NCI-H128 (cell line): ENCODE data around the gene FMNL2.
A peak's percentile ranks its signal among the peaks of the same experiment; 100 is the strongest.
"Not testable (repeated sequence)": the region's sequence is repeated elsewhere in the genome, so short reads cannot be mapped to it uniquely, and the experiment has no call there.

Experiments
- DNase-seq: peaks from one replicate; lab custom pipeline; 2025; ENCODE audit not compliant: unreplicated experiment; lab: John Stamatoyannopoulos, UW

The FMNL2 gene

DNA sequence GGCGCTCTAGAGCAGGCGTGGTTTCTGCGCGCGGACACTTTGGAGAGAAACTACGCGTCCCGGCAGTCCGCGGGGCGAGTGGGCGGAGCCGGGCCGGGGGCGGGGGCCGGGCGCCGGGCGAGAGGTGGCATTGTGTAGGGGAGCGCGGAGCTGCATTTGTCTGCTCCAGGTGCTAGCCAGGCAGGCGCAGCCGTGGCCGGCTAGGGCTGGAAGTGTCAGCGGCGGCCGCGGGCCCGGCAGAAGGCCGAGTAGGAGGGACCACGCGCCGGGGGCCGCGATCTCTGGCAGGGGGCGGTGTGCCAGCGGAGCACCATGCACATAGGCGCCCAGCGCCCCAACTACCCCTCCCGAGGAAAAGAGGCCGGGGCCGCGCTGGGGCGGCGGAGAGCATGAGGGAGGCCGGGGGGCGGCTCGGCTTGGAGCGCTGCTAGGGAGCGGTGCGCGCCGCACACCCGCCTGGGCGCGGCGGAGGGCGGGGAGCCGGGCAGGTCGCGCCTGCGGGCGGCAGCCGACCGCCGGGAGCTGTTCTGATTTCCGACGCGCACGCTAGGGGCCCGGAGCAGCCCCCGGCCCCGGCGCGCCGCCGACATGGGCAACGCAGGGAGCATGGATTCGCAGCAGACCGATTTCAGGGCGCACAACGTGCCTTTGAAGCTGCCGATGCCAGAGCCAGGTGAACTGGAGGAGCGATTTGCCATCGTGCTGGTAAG lies at the start of gene FMNL2:
TSS of gene FMNL2 (plus strand) at position 159 of the 710 bp plus-strand sequence.
- peak; percentile 47 for DNase-seq

DNA sequence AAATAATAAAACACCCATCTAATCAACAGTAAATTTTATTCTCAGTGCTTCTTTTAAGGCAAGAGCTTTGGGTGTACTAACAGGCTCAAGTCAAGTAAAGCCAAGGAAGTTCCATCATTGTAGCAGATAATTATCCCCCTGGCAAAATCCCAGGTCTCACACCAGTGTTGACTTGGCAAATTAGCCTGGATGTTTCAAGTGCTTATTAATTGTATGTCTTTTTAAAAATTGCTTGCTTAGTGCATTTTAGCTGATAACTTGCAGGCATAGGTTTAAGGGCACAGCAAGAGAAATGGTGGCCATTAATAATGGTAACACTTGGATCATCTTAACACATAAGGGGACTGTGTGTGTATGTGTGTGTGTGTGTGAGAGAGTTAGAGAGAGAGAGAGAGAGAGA lies 42.0 kb upstream of the FMNL2 start:
- no peak for DNase-seq

DNA sequence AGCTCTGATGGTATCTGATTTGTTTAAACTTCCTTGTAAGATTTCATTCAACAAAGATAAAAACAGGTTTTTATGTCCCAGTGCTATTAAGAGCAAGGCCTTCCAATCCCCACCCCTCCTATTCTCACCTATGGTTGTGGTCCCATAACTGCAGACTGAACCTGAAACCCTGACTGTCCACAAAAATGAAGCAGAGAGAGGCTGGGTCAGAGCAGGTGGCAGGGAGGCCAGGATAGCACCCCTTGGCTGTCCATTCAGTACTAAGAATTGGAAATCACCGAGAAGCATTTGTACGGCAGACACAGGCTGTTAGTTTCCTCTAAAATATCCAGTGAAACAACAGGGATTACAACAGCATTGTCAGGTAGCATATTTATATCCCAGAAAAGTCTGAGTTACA lies 37.3 kb upstream of the FMNL2 start:
- DNase-seq: no peak

DNA sequence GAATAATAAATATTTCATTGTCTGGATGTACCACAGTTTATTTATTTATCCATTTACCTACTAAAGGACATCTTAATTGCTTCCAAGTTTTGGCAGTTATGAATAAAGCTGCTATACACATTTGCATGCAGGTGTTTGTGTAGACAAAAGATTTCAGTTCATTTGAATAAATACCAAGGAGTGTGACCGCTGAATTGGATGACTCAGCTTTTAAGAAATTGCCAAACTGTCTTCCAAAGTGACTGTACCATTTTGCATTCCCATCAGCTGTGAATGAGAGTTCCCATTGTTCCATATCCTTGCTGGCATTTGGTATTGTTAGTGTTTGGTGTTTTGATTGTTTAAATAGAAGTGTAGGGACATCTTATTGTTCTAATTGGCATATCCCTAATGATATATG lies 36.2 kb upstream of the FMNL2 start:
- DNase-seq: no peak

DNA sequence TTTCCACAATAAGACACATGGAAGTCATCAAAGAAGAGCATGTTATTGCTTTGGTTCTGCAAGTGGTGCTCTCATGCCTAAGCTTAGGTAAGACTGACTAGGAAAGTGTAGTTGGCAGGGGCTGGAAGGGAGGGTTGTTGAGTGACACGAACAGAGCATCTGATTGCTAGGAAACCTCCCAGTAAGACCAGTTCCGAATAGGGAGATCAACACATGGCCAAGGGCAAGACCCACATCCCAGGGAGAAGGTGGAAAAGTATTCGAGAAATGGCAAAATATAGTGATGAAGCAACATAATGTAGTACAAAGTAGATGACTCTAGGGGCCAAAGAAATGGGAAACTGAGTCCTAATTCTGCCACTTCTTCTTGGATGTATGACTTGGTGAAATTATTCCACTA lies 33.8 kb upstream of the FMNL2 start:
- DNase-seq: no peak

DNA sequence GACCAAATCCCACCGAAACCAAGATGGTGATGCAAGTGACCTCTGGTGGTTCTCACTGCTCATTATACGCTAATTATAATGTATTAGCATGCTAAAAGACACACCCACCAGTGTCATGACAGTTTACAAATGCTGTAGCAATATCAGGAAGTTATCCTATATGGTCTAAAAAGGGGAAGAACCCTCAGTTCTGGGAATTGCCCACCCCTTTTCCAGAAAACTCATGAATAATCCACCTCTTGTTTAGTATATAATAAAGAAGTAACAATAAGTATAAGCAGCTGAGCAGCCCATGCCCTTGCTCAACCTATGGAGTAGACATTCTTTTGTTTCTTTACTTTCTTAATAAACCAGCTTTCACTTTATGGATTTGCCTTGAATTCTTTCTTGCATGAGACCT lies 31.0 kb upstream of the FMNL2 start:
- DNase-seq: no peak

DNA sequence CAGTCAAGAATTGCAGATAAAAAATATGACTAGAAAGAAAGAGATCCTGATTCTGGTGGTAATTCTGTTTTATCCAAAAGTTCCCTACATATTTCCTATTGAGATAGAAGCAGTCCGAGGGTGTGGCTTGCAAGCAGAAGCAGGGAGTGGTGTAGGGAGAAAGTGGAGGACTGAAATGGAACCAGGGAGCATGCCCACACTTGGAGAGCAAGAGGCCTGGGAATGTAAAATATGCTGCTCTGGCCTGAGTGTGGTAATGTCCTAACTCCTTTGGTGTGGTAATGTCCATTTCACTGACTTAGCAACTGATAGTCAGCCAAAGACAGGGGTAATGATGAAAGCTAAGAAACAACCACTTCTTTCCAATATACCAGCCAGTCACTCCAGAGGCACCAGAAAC lies 30.1 kb upstream of the FMNL2 start:
- DNase-seq: no peak

DNA sequence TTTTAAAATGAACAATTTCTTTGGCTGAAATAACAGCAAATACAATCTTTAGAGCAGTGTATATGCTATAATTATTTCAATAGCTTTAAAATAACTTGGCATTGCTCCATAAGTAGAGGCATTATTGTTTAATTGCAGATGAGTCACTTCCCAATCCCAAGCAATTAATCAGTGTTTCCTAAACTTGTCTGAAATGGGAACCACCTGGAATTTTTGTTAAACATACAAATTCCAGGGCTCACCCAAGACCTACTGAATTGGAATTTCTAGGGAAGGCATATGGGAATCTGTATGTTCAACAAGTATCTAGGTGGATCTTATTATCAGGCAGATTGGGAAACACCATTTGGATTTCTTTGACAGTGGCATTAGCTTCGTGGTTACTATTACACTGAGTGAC lies 27.1 kb upstream of the FMNL2 start:
- no peak for DNase-seq

DNA sequence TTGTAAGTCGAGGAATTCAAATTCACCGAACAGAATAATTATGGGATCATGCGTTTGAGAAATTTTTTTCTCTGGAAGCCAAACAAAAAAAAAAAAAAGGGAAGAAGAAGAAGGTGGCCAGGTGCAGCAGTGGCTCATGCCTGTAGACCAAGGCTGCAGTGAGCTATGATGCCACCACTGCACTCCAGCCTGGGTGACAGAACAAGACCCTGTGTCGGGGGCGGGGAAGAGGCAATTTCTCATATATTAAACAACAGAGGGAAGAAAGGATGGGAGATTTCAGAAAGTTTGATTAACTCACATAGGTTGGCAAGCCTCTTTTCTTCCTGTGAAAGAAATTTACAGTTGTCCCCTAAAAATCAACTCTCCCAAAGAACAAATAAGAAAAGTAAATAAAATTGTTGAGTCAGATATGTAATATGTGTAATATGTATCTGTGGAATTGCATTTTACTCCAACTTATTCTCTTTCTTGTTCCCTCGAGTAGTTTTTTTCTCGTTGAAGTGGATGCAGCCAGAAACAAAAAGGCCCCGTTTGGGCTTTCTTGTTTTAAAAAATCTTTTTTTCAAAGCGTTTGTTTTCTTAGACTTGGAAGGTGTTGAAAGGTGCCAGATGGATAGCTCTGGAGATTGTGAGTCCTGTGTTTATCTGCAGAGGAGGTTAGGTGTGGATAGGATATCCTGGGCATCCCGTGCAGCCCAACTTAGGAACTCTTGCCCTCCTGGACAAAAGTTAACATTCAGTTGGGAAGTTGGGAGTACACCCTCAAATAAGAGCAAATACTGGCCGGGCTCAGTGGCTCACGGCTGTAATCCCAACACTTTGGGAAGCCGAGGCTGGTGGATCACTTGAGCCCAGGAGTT lies 25.4 kb upstream of the FMNL2 start:
- DNase-seq: no peak

DNA sequence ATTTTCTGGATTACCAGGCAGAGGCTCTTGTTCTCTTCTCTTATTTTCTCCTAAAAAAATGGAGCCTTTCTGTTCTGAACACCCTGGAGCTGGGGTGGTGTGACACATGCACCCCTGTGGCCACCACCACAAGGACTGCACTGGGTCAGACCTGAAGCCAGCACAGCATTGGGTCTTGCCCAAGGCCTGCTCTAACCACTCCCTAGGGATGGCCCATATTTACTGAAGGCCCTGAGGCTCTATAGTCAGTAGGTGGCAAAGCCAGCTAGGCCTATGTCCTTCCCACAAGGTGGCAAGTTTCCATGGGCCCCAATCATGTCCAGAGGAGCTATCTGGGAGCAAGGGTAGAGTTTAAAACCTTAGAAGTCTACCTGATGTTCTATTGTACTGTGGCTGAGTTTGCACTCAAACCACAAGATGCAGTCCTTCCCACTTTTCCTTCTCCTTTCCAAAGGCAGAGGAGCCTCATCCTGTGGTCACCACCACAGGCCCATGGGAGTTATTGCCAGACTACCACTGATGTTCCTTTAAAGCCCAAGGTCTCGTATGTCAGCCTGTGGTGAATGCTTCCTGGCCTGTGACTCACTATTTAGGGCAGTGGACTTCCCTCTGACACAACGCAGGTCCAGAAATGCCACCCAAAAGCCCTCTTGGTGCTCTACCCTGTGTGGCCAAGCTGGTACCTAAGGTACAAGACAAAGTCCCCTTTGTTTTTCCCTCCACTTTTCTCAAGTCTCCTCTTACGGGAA lies 15.0 kb upstream of the FMNL2 start:
- no peak for DNase-seq

DNA sequence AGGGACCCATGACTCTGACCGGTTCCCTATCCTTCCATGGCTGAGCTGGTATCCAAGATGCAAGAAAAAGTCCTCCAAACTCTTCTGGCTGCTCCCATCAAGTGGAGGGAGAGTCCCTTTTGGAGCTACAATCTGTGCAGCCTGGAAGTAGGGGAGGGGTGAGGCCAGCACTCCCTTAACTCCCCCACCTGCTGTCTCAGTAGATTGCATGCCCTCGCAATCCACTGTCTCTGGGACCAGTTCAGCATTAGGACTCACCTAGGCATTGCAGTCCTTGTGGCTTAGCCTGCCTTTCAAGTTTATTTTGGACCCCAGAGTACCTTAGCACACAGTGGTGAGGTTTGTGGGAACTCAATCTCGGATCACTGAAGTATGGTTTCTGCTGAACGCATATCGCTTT lies 14.2 kb upstream of the FMNL2 start:
- DNase-seq: no peak

DNA sequence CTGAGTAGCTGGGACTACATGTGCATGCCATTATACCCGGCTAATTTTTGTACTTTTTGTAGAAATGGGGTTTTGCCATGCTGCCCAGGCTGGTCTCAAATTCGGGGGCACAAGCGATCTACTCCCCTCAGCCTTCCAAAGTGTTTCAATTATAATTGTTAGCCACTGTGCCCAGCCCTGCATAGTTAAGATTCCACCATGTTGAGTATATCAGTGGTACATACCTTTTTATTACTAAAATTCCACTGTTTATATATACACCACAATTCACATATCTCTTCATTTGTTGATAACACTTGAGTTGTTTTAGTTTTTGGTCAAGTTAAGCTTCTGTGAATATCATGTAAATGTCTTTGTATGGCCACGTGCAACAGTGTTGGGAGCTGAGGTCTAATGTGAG lies 12.8 kb upstream of the FMNL2 start:
- DNase-seq: no peak

DNA sequence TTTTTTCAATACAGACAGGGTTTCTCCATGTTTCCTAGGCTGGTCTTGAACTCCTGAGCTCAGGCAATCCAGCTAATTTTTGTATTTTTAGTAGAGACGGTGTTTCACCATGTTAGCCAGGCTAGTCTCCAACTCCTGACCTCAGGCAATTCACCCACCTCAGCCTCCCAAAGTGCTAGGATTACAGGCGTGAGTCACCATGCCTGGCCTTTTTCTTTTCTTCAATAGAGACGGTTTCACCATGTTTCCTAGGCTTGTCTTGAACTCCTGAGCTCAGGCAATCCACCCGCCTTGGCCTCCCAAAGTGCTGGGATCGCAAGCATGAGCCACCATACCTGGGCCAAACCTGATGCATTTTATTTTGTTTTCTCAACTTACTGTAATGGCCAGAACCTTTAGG lies 9.8 kb upstream of the FMNL2 start:
- not testable (repeated sequence) for DNase-seq

DNA sequence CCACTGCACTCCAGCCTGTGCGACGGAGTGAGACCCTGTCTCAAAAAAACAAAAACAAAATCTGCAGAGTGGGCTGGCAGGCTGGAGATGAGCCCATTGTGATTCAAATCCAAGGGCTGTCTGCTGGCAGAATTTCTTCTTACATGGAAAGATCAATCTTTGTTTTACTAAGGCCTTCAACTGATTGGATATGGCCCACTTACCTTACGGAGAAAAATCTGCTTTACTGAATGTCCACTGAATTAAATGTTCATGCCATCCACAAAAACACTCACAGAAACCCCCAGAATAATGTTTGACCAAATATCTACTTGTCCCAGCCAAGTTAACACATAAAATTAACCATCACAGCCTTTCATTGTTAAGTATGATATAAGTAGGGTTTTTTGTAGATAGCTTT lies 8.3 kb upstream of the FMNL2 start:
- no peak for DNase-seq

DNA sequence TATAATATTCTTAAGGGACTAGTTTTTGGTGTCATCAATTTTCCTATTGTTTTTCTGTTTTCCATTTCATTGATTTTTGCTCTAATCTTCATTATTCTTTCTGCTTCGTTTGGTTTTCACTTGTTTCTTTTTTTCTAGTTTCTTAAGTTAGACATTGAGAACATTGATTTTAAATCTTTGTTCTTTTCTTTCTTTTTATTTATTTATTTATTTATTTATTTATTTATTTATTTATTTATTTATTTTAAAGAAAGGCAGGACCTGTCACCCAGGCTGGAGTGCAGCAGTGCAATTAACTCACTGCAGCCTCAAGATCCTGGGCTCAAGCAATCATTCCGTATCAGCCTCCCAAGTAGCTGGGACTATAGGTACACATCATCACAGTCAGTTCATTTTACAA lies 7.0 kb upstream of the FMNL2 start:
- no peak for DNase-seq

DNA sequence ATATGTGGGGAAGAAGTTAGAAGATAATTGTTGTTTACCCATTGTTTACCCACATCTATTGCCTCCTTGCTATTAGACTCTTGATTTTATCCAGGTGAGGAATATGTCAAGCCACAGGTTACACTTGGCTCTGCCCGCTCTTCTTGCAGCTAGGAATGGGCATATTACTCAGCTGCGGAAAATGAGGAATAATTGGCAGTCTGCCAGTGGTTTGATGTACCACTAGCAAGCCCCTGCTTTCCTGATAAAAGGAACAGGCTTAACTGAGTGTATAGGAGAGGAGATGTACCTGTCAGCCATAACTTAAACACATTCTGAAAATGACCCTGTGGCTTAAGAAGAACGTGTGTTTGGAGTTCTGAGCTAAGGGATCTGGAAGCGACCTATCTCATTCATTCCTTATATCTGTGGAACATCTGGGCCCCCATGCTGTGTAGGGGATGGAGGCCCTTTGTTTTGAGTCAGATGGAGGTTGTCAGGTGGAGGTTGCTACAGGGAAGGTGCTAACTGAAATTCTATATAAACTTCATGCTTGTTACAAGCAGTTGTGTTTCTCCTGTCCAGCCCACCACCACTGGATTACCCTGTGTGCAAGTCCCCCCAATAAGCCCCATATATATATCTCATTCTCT lies 4.6 kb upstream of the FMNL2 start:
- DNase-seq: no peak

DNA sequence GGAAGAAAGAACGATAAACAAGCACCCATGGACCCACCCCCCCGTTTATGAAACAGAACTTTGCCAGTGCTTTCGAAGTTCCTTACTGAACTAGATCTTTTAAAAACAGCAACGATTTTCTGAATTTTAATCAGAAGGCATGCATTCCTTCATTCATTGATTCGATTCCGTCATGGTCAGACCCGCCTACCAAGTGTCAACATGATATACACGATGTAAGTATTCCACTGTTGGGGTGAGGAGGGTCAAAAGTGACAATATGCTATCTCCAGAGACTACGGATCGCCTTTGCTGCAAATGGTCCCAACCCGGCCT lies 316 bp upstream of the FMNL2 start:
- no peak for DNase-seq

DNA sequence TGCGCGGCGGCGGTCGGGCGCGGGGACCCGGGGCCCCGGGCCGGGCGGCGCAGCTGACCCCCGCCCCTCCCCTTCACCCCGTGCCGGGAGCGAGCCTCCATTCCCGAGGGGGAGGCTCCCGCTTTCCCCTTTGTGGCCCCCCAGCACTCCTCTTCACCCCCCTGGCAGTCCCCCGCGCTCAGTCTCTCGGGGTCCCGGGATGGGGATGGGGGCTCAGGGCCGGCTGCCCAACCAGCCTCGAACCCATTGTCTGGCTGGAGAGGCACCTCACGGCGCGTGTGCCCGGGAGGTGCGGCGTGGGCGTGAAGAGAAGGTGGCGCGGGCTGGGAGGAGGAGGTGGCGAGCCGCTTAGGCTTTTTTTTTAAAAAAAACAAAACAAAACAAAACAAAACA lies 748 bp downstream of the FMNL2 start:
- DNase-seq: no peak

DNA sequence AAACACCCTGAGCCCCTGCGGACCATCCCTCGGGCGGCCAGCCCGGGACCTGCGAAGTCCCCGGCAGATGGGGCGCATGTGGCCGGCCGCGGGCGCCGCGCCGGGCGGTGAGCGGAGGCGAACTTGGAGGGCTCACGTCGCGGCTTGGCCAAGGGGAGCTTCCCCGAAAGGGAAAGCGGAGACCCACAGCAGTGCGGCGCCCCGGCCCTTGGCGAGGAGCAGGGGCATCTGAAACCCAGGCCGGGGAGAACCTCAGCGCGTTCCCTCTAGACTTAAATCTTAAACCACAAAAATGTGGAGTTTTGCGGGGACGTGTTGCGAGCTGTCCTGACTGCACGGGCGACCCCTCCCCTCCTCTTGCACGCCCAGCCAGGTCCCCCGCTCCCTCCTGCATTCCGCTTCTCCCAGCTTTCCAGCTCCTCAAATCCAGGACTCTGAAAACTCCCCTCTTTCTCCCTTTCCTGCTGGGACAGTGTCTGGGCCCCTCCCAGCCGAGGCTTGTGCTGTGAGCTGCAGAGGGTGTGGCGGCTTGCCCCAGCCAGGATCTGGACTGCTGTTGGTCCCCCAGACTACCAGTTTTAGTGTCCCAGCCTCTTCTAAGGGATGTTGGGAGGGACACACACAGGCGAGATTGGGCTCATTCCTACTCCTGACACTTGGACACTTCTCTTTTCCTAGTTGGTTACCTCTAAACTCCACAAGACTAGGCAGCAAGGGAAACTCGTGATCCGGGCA lies 1.3 kb downstream of the FMNL2 start:
- no peak for DNase-seq

DNA sequence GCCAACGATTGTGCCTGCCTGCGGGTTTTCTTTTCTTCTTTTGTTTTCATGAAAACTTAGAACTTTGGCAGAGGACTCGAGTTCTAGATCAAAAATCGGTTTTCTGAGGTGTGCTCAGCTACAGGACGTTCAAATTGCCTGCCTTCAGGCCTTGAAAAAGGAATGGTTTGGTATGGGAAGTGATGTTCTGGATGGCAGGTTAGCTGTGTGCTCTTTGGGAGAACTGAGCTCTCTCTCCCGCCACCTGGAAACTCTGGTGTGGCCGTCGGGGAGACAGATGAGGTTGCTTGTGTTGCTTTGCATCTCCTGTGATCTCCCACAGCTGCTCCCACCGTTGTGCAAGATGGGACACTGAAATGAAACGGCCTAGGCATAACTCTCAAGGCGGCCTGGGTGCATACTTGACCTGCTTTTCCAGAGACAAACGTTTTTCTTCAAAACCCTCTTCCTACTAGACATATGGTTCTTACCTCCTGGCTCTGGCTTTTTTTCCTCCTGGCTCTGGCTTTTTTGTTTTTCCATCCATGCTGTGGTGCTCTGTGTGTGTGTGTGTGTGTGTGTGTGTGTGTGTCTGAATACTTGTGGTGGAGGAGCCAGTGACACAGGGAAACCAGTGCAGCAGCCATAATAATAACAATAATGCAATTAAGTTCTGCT lies 2.0 kb downstream of the FMNL2 start:
- no peak for DNase-seq
